GM18519 (cell line): ENCODE measurements around the gene BARHL2.

Experiments used
- ATAC-seq: cut with Tn5 transposase; IDR thresholded peaks from one replicate; pipeline ENCODE4 v1.9.1; 2021; ENCODE audit warnings: mild to moderate bottlenecking, moderate library complexity; ENCODE audit not compliant: unreplicated experiment, low FRiP score

Gene BARHL2

DNA sequence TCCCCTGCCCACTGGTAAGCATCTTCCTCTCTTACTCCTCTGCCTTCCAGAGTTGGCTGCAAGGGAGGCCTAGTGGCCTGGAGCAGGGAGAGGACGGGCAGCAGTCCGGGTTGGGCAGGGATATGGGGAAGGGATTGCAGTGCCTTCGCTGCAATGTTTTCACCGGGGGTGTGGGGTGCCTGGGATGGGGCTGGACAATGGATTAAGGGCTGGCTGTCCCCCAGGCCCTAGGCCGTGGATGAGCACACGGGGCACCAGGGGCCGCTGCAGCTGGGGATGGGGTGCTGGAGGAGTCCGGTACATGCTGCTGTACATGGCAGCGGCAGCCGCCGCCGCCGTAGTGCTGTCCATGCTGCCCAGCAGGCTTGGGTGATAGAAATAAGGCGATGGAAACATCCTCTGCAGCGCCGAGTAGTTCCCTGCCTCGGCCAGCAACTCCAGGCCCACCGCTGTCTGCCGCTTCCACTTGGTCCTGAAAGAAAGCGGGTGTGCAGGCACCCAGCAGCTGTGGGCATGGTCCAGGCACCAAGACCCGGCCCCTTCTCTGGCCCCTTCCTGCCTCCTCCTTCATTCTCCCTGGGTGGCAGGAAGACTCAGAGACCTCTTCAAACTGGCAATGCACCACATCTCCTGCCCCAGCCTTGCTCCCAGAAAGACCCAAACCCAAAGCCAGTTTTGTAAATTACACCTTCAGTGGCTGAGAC lies 4.8 kb downstream of the BARHL2 start:
- ATAC-seq, result no peak

DNA sequence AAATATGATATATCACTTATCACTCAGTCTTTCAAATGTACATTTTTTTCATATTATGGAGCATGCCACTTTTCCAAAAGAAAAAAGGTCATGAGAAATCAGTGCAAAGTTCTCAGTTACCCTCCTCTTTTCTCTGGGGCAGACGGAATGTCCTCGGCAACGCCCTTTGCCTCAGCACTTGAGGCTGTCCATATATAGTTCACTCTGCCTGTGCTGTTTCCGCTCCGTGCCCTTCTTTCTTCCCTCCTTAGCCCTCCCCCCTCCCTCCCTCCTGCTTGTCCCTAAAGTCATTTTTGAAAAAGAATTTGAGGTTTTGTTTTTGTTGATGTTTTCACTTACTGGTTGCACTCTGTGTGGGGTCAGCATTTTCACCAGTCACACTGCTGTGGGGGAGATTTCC lies 5.4 kb downstream of the BARHL2 start:
- ATAC-seq, result no peak

- no peak for ATAC-seq
Observed at GRCh38 chr1:90710579-90711536, 6.2 kb downstream of the BARHL2 start.

- no peak for ATAC-seq
Observed at GRCh38 chr1:90709535-90709934, 7.6 kb downstream of the BARHL2 start.

GRCh38 chr1:90708826-90709225 lies 8.3 kb downstream of the BARHL2 start:
- no peak for ATAC-seq

GRCh38 chr1:90708236-90708786 lies 8.8 kb downstream of the BARHL2 start:
- no peak for ATAC-seq

- no peak for ATAC-seq
Observed at GRCh38 chr1:90707363-90707710, 9.8 kb downstream of the BARHL2 start.

- peak; percentile 53 for ATAC-seq
Observed at GRCh38 chr1:90706437-90707362, 10.4 kb downstream of the BARHL2 start.

GRCh38 chr1:90705956-90706355 lies 11.1 kb downstream of the BARHL2 start:
- no peak for ATAC-seq

DNA sequence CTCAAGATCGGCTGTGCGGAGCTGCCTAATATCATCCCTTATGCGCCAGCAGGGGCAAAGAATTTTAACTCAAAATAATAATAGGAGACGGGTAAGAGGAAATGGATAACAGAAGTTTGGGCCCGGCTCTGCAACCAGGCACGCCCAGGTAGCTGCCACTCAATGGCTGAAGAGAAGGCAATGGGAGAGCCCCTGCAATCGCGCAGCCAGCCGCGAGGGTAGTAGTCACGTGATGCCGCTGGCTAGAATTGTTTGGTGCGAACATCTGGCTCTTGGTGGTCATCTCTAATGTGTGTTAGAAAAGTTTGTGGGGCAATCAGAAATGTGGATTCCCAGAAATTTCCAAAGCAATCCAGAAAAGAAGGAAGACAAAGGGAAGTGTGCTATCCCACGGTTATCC lies 12.3 kb downstream of the BARHL2 start:
- ATAC-seq, result no peak

DNA sequence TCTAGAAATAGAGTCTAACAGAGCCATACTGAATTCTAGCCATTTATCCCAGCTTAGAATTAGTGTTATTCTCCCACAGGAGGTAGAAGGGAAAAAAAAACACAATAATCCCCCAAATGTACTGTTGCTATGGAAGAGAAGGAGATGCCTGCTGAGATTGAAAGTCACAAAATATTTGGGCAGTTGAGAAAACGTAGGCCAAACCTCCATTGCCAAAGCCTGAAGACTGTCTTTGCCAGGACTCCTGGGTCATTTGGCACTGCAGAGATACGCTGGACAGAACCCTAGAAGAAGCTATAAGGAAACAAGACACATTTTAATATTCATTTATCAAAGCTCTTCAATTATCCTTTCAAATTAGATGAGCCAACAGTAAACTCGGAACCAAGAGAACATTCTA lies 22.3 kb downstream of the BARHL2 start:
- no peak for ATAC-seq

DNA sequence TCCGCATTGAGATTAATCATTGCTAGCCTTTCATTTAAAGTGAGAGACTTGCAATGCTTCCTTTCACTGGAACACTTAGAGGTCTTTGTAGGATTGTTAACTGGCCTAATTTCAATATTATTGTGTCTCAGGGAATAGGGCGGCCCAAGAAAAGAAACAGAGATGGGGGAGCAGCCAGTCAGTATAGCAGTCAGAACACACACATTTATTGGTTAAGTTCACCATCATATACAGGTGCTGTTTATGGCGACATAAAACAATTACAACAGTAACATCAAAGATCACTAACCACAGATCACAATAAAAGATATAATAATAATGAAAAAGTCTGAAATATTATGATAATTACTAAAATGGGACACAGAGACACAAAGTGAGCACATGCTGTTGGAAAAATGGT lies 29.4 kb downstream of the BARHL2 start:
- ATAC-seq, result no peak

DNA sequence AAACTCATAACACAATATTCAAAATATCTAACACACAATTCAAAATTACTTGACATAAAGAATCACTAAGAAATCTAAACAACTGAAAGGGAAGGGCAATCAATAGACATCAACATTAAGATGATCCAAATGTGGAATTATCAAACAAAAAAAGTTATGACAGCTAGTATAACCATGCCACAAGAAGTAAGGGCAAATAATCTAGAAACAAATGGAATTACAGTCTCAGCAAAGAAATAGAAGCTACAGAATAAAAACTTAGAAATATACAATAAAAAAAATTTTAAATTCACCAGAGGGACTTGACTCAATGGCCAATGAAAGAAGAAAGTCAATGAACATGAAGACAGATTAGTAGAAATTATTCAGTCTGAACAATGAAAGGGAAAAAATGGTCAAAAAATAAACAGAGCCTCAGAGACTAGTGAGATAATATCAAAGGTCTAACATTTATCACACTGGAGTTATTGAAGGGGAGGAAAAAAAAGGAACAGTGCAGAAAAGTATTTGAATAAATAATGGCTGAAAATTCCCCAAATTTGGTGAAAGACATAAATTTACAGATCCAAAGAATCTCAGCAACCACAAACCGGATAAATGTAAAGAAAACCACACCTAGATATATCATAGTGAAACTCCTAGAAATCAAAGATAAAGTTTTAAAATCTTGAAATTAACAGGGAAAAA lies 41.8 kb downstream of the BARHL2 start:
- ATAC-seq, result no peak

GRCh38 chr1:90671741-90672140 lies 45.4 kb downstream of the BARHL2 start:
- ATAC-seq, result no peak

- ATAC-seq, result no peak
Observed at GRCh38 chr1:90671251-90671650, 45.9 kb downstream of the BARHL2 start.
